HL-60 (cell line): ENCODE data around the gene IL1R1.

Experiments
- DNase-seq, 2 experiments: peaks; one replicate each; pipeline ENCODE4 v3.0.0-alpha.2; 2010 to 2020; ENCODE audit warnings: low read depth in 1 of 2, low spot score in 1 of 2
- H3K27ac ChIP-seq: fragments of 250-450 bp; sonication (Bioruptor Pico); replicated peaks from 2 replicates; pipeline ENCODE4 v1.5.1; 2020; ENCODE audit warnings: mild to moderate bottlenecking, moderate library complexity
- H3K27me3 ChIP-seq: fragments of 250-450 bp; sonication (Bioruptor Pico); 2 replicates; pipeline ENCODE4 v1.5.1; 2021; ENCODE audit warnings: mild to moderate bottlenecking, moderate library complexity; ENCODE audit not compliant: insufficient read depth, poor library complexity, severe bottlenecking
- H3K4me3 ChIP-seq: replicated peaks from 2 replicates; pipeline ENCODE4 v1.5.1; 2011; ENCODE audit warnings: mild to moderate bottlenecking, control low read depth, low read length; ENCODE audit not compliant: insufficient read depth
- CTCF ChIP-seq: IDR thresholded peaks from one replicate; pipeline ENCODE4 v1.5.1; 2011; ENCODE audit warnings: low read length, control low read depth, inconsistent platforms; ENCODE audit not compliant: insufficient read depth
- GABPA ChIP-seq: IDR thresholded peaks from 2 replicates; pipeline ENCODE4 v1.6.1; 2012; ENCODE audit warnings: low read depth
- POLR2AphosphoS5 ChIP-seq: IDR thresholded peaks from 2 replicates; pipeline ENCODE4 v1.6.1; 2012; ENCODE audit warnings: low read depth
- SPI1 ChIP-seq: IDR thresholded peaks from 2 replicates; pipeline ENCODE4 v1.6.1; 2012; ENCODE audit warnings: low read depth, mild to moderate bottlenecking, borderline replicate concordance
- TF ChIP-seq, protein P1 (sequence below): IDR thresholded peaks from 2 replicates; pipeline ENCODE4 v1.6.1; 2012; ENCODE audit warnings: low read depth; ENCODE audit not compliant: insufficient replicate concordance

The IL1R1 gene

DNA sequence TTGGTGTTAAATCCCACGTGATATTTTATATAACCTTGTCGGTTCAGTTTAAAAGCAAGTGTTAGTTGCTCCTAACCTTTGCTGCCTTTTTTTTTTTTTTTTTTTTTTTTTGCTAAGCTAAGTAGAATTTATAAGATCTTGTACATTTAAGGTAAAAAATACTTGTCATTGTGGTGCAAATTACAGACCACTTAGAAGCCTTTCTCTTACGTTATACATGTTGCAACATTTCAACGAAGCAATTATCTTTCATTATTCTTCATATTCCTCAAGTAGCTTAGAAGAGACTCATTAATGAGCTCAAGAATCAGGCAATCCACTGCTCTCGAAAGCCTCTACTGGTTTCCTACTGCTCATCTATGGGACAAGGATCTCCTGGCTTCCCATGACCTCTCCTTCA is 29.4 kb downstream of the IL1R1 start:
- peak in 1 of 2 experiments; percentile 5 for DNase-seq
- no peak overlapping the region for H3K27ac ChIP-seq
- H3K27me3 ChIP-seq: no peaks in the 10 kb centered on the region
- H3K4me3 ChIP-seq: no peak overlapping the region
- TF ChIP-seq CTCF: no peak
- no peak for TF ChIP-seq GABPA
- TF ChIP-seq POLR2AphosphoS5: no peak

- Histone ChIP-seq H3K27ac (peak overlapping the region; percentile 14), H3K27me3 (no peaks in the 10 kb centered on the region), H3K4me3 (no peak overlapping the region)
- TF ChIP-seq GABPA: no peak
- TF ChIP-seq SPI1: peak; percentile 94
- DNase-seq: no peak
Measured at GRCh38 chr2:102172745-102173144, 30.2 kb downstream of the IL1R1 start.

DNA sequence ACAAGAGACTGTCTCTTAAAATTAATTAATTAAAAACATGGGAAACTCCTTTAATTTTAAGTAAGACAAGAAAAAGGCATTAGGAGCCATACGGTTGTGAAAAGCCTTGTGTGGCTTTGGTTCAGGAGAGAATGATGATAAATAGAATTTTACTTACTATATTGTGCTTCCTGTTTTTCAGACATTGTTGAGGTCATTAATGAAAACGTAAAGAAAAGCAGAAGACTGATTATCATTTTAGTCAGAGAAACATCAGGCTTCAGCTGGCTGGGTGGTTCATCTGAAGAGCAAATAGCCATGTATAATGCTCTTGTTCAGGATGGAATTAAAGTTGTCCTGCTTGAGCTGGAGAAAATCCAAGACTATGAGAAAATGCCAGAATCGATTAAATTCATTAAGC is 33.6 kb downstream of the IL1R1 start:
- no peak for DNase-seq
- Histone ChIP-seq H3K27ac (no peak overlapping the region), H3K4me3 (no peak overlapping the region), H3K27me3 (no peaks in the 10 kb centered on the region)
- TF ChIP-seq GABPA: no peak
- TF ChIP-seq, protein P1, sequence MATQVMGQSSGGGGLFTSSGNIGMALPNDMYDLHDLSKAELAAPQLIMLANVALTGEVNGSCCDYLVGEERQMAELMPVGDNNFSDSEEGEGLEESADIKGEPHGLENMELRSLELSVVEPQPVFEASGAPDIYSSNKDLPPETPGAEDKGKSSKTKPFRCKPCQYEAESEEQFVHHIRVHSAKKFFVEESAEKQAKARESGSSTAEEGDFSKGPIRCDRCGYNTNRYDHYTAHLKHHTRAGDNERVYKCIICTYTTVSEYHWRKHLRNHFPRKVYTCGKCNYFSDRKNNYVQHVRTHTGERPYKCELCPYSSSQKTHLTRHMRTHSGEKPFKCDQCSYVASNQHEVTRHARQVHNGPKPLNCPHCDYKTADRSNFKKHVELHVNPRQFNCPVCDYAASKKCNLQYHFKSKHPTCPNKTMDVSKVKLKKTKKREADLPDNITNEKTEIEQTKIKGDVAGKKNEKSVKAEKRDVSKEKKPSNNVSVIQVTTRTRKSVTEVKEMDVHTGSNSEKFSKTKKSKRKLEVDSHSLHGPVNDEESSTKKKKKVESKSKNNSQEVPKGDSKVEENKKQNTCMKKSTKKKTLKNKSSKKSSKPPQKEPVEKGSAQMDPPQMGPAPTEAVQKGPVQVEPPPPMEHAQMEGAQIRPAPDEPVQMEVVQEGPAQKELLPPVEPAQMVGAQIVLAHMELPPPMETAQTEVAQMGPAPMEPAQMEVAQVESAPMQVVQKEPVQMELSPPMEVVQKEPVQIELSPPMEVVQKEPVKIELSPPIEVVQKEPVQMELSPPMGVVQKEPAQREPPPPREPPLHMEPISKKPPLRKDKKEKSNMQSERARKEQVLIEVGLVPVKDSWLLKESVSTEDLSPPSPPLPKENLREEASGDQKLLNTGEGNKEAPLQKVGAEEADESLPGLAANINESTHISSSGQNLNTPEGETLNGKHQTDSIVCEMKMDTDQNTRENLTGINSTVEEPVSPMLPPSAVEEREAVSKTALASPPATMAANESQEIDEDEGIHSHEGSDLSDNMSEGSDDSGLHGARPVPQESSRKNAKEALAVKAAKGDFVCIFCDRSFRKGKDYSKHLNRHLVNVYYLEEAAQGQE: no peak
- no peak; the same call in 1 of the 2 replicates for TF ChIP-seq SPI1
- no peak for TF ChIP-seq POLR2AphosphoS5
- TF ChIP-seq CTCF: no peak

DNA sequence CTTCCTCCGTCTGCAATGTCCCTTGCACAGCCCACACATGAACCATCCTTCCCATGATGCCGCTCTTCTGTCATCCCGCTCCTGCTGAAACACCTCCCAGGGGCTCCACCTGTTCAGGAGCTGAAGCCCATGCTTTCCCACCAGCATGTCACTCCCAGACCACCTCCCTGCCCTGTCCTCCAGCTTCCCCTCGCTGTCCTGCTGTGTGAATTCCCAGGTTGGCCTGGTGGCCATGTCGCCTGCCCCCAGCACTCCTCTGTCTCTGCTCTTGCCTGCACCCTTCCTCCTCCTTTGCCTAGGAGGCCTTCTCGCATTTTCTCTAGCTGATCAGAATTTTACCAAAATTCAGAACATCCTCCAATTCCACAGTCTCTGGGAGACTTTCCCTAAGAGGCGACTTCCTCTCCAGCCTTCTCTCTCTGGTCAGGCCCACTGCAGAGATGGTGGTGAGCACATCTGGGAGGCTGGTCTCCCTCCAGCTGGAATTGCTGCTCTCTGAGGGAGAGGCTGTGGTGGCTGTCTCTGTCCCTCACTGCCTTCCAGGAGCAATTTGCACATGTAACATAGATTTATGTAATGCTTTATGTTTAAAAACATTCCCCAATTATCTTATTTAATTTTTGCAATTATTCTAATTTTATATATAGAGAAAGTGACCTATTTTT is 35.4 kb downstream of the IL1R1 start:
- TF ChIP-seq SPI1: no peak
- no peak for TF ChIP-seq GABPA
- no peak for TF ChIP-seq CTCF
- no peak for TF ChIP-seq POLR2AphosphoS5
- TF ChIP-seq, protein P1: no peak
- no peak for DNase-seq
- Histone ChIP-seq H3K4me3 (no peak overlapping the region), H3K27me3 (no peaks in the 10 kb centered on the region), H3K27ac (no peak overlapping the region)
